TTC549 (cell line): ENCODE results near the gene BICC1.
"Not testable (repeated sequence)": the region's sequence is repeated elsewhere in the genome, so short reads cannot be mapped to it uniquely, and the experiment has no call there.

Experiments used
- FAIRE-seq: peaks from 2 replicates; lab custom pipeline; 2012; peaks lifted over from hg19 to GRCh38; lab: Jason Lieb, UNC

Gene BICC1

DNA sequence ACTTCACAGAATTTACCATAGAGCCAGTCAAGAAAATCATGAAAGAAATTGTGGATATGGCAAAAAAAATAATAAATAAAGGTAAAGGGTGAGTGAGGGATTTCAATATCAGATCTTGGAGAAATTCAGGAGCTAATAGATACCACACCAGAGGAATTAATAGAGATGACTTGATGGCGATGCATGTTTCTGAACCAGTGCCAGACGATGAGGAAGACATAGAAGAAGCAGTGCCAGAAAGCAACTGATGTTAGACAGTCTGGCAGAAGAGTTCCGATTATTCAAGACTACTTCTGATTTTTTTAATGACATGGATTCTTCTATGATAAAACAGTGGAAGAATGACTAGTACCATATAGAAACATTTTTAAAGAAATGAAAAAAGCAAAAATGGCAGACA, 314.7 kb downstream of the BICC1 start:
- no peak for FAIRE-seq

DNA sequence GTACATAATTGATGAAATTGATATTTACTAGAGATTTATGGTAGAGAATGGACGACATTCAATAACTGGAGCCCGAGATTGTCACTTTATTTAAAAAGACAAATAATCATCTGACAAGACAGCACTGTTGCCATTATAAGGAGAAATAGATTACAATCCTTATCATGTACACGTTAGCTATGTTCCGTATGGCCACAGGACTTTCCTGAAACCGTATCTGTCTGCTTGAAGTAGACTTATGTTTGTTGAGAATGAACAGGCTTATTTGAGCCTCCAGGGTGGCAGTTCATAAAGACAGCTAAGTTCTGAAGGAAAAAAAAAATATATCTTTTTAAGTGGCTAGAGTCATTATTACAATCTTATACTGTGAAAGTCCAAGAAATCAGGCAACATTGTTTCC, 317.2 kb downstream of the BICC1 start:
- no peak for FAIRE-seq

DNA sequence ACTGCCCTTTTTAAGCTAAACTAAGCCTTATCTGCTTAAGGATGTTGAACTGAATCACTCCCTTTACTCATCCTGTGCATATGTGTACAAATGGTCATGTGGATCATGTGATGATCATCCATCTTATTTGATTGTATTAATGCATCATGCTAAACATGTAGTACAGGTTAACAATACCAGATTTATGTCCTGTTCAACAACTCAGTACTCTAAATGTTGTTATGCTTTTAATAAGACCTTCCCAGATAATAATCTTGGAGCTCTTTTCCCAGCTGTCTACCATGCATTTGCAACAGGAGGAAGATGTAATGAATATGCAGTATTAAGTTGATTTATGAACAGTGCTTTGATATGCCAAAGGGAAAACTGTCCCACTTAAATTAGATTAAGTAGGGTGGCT, 318.0 kb downstream of the BICC1 start:
- FAIRE-seq, result no peak

DNA sequence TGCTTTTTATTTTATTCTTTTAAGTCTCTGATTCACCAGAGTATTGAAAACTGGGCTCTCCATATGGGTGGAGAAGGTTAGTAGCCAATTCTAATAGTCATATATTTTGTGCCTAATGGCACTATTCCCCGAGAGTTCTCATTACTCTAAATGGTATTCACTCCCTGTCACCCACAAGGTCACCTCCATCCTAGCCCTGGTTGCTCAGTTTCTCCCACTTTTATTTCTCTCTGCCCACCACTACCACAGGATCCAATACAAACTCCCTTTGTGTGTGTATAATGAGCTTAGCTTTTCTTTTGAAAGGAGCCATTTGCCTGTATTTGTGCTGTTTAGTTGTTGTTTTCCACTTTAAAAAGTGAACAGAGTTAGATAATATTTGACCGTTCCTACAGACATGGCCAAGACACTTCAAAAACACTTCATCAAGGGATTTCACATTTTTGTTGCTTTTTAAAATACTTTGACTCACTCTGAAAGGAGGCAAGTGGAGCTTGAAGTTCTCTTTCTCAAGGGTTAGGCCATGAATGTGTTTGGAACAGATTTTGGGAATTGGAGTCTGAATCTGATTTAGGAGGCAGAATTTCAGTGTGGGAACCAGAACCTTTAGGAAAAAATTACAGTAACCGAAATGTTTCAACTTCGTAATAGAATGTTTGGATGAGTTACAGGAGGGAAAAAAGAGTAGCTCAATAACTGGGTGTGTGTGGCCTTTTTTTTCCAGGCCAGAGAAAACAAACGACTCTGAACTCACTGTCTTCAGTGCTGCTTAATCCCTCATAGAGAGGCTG, 321.3 kb downstream of the BICC1 start:
- FAIRE-seq, result no peak

DNA sequence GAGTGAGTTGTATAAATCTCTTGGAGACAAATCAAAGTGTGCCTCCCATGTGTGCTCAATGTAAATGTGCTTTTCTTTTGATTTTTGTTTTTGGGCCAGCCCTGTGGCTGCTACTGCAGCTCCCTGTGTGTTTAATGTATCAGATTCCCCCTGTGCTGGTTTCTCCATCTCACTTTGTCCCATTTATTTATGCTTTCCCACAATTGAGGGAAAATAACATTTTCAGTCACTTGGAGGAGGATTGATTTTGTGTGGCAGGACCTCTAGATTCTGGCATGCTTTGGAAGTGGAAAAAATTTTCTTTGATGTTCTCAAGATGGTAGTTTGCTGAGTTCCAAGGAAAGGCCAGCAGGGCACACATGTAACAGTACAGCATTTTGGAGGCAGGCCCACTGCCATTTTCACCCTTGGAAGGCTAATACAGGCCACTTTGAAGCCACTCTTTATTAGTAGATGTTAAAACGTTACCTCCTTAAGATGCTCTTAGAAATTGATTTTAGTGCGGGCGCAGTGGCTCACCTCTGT, 323.6 kb downstream of the BICC1 start:
- no peak for FAIRE-seq

DNA sequence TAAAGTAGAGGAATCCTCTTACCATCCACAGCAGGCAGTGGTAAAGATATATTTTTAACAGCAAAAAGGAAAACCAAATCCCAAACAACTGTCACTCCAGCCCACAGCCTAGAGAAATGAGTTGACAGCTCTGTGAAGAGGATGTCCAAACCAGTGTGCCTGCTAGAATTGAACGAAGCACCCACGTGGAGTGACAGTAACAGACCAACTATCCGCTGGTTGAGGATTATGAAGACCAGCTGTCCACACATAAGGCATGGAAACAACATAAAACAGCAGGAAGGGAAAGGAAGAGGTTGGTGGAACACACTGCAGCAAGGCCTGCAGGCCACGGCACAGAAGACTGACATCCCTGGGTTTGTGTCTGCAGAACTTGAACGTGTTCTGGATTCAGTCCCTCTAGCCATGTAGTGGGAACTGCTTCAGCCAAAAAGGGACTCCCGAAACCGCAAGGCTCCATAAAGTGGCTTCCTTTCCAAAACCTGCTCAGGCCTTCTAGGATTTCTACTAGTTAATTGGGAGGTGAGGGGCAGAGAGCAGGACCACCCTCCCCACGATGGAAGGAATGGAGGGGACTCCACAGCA, 324.4 kb downstream of the BICC1 start:
- FAIRE-seq, result no peak

DNA sequence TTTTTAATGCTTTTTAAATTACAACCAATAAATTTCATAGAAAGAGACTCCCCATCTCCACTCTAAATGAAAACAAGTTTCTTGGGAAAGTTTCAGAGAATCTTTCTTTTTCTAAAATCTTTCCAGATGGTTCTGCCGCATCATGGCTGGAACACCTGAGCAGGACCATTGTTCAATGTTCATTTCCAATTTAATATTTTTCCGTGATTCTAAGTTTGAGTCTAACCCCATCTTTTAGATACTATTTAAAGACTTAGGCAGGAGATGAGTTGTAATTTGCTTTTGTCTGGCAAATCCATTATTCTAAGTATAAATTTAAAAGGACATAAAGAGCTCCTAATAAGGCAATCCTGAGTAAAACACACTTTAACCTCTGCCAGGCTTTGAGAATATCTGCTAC, 325.2 kb downstream of the BICC1 start:
- FAIRE-seq, result no peak

DNA sequence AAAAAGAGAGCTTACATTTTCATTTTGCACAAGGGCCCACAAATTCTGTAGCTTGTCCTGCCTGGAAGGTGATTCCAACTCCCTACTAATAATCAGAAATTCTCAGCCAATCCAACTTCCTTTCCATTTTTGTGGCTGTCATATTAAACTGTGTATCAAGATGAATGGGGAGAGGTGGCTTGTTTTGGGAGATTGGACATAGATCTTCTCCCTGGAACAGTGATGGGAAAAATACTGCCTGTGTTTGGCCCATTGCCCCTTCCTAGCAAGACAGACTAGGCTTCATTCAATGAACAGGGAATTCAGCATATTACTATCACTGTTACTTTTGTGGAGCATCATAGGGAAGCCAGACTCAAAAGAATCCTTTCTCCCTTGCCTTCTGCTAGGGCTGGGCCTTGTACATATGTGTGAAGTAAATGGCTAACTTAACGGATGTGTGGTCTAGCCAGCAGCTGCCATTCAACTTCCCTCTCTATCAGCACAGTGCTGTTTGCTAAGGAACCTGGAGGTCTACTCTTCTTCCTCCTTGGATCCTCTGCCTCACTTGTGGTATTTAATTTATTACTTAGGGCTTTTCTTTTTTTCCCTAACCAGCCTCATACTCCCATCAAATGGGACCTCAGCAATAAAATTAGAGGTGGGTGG, 326.0 kb downstream of the BICC1 start:
- FAIRE-seq, result no peak

DNA sequence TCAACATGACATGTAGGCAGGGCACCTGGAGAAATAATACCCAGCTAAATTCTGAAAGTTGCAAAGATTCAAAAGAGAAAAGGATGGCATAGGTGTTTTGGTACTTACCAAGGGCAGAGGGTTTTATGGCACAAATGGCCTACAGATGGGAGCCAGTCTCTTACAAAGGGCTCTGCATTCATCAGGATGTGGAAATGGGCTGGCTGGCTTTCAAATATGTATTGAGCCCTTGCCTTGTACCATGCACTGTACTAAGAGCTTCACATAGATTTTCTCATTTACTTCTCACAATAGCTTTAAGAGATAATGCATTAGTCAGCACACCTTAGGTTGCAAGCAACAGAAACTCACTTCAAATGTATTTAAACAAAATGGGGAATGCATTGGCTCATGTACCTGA, 327.1 kb downstream of the BICC1 start:
- FAIRE-seq, result no peak

DNA sequence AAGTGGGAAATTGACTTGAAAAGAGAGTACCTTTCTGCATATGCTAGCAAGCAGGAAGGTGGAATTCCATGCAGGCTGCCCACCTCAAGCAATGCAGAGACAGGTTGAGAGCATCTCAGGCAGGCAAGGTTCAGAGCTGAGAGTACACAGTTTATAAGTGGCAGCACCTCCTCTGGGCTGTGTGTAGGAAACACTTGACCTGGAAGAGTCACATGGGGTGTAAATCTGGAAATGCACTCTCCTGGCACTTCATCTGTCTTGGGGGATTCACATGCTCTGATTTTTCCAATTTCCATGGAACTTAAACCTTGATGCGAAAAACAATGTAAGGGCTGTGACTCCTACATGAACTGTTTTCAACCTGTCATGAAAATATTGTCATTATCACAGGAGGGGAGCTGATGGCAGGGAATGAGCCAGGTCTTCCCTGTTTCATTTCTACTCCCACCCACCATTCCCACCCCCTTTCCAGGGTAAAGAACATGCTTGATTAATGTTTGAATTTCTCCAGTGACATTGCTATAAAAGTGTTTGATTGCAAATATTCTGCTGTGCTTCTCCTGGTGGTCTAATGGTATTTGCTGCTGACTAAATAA, 328.3 kb downstream of the BICC1 start:
- FAIRE-seq, result no peak

DNA sequence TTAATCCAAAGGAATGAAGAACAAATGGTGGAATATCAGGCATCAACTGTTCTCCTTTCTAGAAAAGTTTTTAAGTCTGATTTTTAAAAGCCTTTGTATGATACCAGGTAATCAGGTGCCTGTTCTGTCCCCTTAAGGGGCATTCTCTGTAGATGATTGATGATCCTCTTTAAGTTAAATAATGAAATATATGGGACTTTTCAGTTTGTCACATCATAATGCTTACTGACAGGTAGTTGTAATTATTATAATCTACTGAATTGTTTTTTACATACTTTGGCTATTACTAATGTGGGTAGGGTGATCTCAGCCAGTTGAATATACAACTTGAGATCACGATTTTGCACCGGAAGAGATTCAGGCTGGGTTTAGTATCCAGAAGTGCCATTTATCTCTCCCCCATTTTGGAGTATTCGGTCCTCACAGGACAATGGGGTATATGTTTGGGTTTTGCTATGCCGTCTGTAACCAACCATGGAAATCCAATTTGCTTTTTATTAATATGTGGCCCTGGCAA, 330.2 kb downstream of the BICC1 start:
- no peak for FAIRE-seq

DNA sequence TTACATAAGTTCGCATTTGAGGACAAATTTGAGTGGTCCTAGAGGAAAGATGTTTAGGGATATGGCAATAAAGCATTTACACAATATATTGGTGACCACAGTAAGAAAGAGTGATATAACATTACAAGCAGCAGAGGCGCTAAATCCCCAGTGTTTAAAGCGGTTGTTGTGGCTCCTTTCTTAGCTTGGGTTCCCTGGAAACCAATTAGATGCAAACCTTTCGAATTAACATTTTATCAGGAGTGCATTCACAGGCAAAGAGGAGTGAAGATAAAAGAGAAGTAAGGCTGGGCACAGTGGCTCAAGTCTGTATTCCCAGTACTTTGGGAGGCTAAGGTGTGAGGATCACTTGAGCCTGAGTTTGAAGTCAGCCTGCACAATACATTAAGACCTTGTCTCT, 331.1 kb downstream of the BICC1 start:
- no peak for FAIRE-seq

DNA sequence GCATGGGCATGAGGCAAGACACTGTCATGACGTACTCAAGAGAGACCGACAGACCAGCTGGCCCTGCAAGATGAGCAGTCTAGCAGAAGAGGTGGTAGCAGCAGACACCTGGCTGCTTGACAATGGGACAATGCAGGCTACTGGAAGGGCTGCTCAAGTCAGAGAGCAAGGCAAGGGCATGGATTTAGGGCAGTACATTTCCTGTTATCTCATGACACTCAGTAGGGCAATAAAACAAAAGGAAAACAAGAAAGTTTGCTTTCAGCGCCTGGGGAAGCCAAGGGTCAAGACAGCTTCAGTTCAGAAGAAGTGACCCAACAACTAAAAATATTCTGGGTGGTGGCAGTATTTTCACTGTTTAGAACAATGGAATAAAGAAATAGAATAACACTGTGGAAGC, 332.0 kb downstream of the BICC1 start:
- FAIRE-seq, result no peak

DNA sequence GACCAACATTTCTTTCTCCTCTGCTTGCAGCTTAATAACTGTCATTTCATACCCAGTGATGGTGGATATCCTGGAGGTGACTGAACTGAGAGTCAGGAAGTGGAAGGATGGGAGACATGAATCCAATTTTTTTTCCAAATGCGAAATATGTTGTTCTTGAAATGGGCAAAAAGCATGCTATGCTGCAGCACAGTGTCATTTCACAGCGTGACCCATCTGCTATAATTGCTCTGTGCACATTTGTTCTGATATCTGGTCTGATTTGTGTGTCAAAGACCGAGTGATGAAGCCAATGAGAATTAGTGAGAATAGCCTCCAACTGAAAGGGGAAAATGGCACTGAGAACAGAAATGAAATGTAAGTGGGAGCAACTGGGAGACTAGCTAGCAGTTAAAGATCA, 334.2 kb downstream of the BICC1 start:
- FAIRE-seq, result no peak

DNA sequence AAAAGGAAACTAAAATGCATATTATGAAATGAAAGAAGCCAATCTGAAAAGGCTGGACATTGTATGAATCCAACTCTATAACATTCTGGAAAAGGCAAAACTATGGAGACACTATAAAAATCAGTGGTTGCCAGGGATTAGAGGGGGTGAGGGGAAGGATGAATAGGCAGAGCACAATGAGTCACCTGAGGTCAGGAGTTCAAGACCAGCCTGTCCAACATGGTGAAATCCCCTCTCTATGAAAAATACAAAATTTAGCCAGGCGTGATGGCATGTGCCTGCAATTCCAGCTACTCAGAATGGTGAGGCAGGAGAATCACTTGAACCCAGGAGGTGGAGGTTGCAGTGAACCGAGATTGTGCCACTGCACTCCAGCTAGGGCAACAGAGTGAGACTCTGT, 338.9 kb downstream of the BICC1 start:
- FAIRE-seq, result no peak

DNA sequence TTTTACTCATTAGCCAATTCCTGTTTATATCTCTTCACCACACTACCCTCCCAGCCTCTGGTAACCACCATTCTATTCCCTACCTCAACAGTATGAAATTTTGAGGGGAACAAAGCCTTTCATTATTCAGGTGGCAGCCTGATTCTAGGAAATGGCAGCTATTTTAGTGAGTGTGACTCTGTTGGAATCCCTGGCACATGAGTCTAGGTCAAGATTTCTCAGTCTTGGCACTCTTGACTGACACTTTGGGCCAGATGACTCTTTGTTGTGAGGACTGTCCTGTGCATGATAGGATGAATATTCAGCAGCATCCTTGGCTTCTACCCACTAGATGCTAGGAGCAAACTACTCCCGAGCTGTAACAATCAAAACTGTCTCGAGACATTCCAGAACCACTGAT, 341.0 kb downstream of the BICC1 start:
- FAIRE-seq, result no peak

DNA sequence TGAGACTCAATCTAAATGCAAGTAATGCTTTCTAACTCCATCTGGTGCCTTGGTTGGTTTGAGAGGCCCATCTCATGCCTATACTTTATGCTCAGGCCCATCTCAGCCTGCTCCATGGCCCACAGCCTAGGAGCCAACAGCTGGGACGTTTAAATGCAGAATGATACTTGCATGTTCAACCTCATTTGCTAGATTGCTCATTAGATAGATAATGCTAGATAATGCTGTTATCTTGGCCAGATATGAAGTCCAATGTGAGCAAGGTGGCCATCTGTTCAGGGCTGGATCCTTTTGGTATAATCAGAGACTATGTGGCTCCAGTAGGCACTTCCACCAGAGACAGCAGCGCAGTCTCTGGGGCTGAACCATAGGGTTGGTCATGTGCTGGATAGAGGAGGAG, 342.1 kb downstream of the BICC1 start:
- no peak for FAIRE-seq

DNA sequence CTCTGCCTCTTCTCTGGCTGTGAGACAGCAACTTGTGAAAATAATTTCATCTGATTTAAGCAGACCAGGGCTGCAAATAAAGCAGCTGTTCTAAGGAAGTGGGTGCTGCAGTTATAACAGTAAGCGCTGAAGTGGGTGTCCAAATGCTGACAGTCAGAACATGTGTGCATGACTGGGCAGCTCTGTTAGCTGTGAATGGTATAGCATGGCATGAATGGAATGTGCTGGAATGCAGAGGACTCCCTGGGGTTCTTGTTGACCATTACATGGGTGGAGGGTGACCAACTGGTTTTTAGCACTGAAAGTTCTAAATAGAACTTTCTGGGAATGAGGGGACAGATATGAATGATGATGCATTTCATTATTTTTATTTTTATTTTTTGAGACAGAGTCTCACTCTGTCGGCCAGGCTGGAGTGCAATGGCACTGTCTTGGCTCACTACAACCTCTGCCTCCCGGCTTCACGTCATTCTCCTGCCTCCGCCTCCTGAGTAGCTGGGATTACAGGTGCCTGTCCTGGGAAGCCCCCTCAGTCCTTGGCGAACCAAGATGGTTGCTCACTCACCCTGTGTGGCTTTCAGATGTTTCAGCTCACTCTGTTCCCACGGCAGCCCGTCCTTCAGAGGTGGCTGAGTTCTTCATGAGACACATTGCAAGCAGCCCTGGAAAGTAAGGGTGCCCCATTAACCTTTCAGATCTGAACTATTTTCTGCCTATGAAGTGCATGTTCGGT, 344.0 kb downstream of the BICC1 start:
- FAIRE-seq, result no peak

DNA sequence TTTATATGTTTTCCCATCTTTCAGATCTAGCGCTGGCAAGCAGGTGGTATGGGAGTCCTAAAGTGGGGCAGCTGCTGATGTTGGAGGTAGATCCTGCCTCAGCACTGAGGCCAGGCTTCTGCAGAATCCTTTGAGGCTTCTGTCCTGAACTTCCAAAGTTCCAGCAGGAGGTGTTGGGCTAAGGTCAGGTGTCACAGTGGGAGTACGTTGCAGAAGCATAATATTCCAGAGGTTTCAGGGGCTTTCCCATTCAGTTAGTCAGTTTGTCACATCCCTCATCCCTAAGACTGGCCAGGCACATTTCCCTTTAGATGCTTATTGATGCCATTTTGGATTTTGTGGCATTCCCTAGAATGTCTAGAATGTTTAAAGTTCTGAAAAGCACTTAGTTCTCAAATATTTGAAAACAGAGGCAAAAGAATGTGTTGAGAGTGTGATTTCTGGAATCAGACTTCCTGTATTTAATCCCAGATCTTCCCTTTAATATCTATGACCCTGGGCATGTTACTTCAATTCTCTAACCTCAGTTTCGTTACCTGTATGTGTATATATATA, 344.7 kb downstream of the BICC1 start:
- no peak for FAIRE-seq

DNA sequence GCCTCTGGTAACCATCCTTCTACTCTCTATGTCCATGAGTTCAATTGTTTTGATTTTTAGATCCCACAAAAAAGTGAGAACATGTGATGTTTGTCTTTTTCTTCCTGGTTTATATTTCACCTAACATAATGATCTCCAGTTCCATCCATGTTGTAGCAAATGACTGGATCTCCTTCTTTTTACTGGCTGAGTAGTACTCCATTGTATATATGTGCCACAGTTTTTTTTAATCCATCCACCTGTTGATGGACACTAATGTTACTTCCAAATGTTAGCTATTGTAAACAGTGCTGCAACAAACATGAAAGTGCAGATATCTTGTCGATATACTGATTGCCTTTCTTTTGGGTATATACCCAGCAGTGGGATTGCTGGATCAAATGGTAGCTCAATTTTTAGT, 345.5 kb downstream of the BICC1 start:
- not testable (repeated sequence) for FAIRE-seq

DNA sequence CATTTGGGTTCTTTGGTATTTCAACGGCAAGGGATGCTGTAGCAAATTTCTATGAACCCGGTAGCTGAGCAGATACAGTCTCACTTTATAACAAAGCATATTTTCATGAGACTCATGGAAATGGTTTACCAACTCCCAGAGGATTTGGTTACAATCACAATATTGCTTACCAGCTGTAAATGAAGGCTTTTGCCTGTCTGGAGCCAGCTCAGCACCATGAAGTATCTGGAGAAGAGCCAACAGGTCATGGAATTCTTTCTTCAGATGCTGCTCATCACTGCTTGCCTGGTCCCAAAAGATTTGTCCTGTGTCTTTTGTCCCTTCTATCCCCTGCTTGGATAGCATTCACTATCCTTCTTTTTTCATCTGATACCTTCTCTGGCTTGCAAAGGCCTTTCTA, 346.9 kb downstream of the BICC1 start:
- no peak for FAIRE-seq

DNA sequence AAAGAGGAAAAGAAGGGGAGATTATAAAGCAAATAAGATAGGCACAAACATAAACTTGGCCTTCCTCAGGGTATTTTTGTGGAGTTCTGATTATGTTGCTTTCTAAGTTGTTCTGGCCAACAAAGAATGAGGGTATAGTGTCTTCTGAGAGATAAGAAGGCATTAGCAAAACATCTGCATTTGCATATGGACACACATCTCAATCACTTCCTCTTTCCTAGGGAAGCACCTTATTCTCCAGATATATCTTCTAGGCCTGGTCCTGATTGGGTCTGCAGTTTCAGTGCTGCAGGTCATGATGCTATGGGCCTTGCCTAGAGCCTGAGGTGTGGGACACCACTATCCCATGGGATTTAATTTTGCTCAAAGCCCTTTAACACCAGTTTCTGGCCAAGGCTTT, 355.0 kb downstream of the BICC1 start:
- no peak for FAIRE-seq
